ENCODE measurements around the gene DUOXA2.
A peak's percentile ranks its signal among the peaks of the same experiment; 100 is the strongest.
"Not testable (repeated sequence)": the region's sequence is repeated elsewhere in the genome, so short reads cannot be mapped to it uniquely, and the experiment has no call there.

Gene DUOXA2

GRCh38 chr15:45114076-45114750 is at the start of gene DUOXA2, which contains the start of gene DUOX2:
Gene DUOXA2, plus strand, starts transcription at chr15:45114326. Its CDS starts 280 bp downstream, at chr15:45114606.
Gene DUOX2, minus strand, starts transcription at chr15:45114172. Its CDS starts 761 bp downstream, at chr15:45113411.
- no peak for DNase-seq (ENCODE audit: low read depth)

- DNase-seq (ENCODE audit: low read depth), result no peak
Measured at GRCh38 chr15:45064386-45064785, 49.7 kb upstream of the DUOXA2 start.

- not testable (repeated sequence) for DNase-seq (ENCODE audit: low read depth)
Measured at GRCh38 chr15:45069942-45070360, 44.2 kb upstream of the DUOXA2 start.

GRCh38 chr15:45073602-45074001 is 40.5 kb upstream of the DUOXA2 start:
- DNase-seq (ENCODE audit: low read depth), result not testable (repeated sequence)

- DNase-seq (ENCODE audit: low read depth), result not testable (repeated sequence)
Measured at GRCh38 chr15:45075440-45076320, 38.4 kb upstream of the DUOXA2 start.

GRCh38 chr15:45077391-45077790 is 36.7 kb upstream of the DUOXA2 start:
- DNase-seq (ENCODE audit: low read depth), result not testable (repeated sequence)

- not testable (repeated sequence) for DNase-seq (ENCODE audit: low read depth)
Measured at GRCh38 chr15:45079201-45079600, 34.9 kb upstream of the DUOXA2 start.

- DNase-seq (ENCODE audit: low read depth), result not testable (repeated sequence)
Measured at GRCh38 chr15:45079628-45080246, 34.4 kb upstream of the DUOXA2 start.

GRCh38 chr15:45080593-45080992 is 33.5 kb upstream of the DUOXA2 start:
- not testable (repeated sequence) for DNase-seq (ENCODE audit: low read depth)

GRCh38 chr15:45082412-45082811 is 31.7 kb upstream of the DUOXA2 start:
- not testable (repeated sequence) for DNase-seq (ENCODE audit: low read depth)

- no peak for DNase-seq (ENCODE audit: low read depth)
Measured at GRCh38 chr15:45083223-45083622, 30.9 kb upstream of the DUOXA2 start.

- no peak for DNase-seq (ENCODE audit: low read depth)
Measured at GRCh38 chr15:45084163-45084562, 30.0 kb upstream of the DUOXA2 start.

GRCh38 chr15:45087513-45087912 is 26.6 kb upstream of the DUOXA2 start:
- DNase-seq (ENCODE audit: low read depth), result no peak

GRCh38 chr15:45088801-45089711 is 25.1 kb upstream of the DUOXA2 start:
- DNase-seq (ENCODE audit: low read depth), result no peak

GRCh38 chr15:45089712-45090373 is 24.3 kb upstream of the DUOXA2 start:
- no peak for DNase-seq (ENCODE audit: low read depth)

- DNase-seq (ENCODE audit: low read depth), result peak; percentile 45
Measured at GRCh38 chr15:45091161-45091560, 23.0 kb upstream of the DUOXA2 start.

- DNase-seq (ENCODE audit: low read depth), result no peak
Measured at GRCh38 chr15:45091576-45091975, 22.6 kb upstream of the DUOXA2 start.

GRCh38 chr15:45093013-45093412 is 21.1 kb upstream of the DUOXA2 start:
- DNase-seq (ENCODE audit: low read depth), result no peak

GRCh38 chr15:45093622-45094357 is 20.3 kb upstream of the DUOXA2 start:
- DNase-seq (ENCODE audit: low read depth), result no peak

- DNase-seq (ENCODE audit: low read depth), result no peak
Measured at GRCh38 chr15:45094358-45094730, 19.8 kb upstream of the DUOXA2 start.

Measured in stromal cell of bone marrow (primary cell).